HEK293 (cell line): ENCODE measurements around the gene IRS2.

ENCODE experiments used
- CTCF ChIA-PET: fragments of 350-600 bp; formaldehyde crosslinking; extraction: SDS; loops from one replicate; lab custom pipeline; 2021; ENCODE audit warnings: antibody characterized with exemption; lab: Yijun Ruan, JAX
- POLR2A ChIA-PET: fragments of 300-600 bp; formaldehyde crosslinking; extraction: SDS; loops from one replicate; lab custom pipeline; 2020; ENCODE audit warnings: antibody characterized with exemption, inconsistent platforms; lab: Yijun Ruan, JAX
- H3K27ac ChIP-seq: fragments of 200-500 bp; sonication (Bioruptor generic); 2 replicates; pipeline ENCODE4 v1.5.1; 2014; ENCODE audit warnings: low read depth, low read length, control low read depth, inconsistent platforms; ENCODE audit errors: extremely low read depth
- H3K36me3 ChIP-seq, 2 experiments: fragments of 200-500 bp in 1 of 2; sonication (Bioruptor generic) in 1 of 2; 1 replicate in 1 of 2; 2 replicates in 1 of 2; pipeline ENCODE4 v1.5.1; 2014 to 2017; ENCODE audit warnings: inconsistent platforms in 2 of 2, low read length in 2 of 2; ENCODE audit not compliant: control insufficient read depth in 2 of 2, insufficient read depth in 1 of 2
- H3K4me1 ChIP-seq: fragments of 200-500 bp; sonication (Bioruptor generic); 2 replicates; pipeline ENCODE4 v1.5.1; 2014; ENCODE audit warnings: mild to moderate bottlenecking, low read length, inconsistent platforms; ENCODE audit not compliant: control insufficient read depth, insufficient read depth
- H3K4me3 ChIP-seq: 2 replicates; pipeline ENCODE4 v1.5.1; 2011; ENCODE audit warnings: low read depth, mild to moderate bottlenecking, control low read depth, low read length, moderate library complexity
- H3K9me3 ChIP-seq: fragments of 200-500 bp; sonication (Bioruptor generic); 2 replicates; pipeline ENCODE4 v1.5.1; 2014; ENCODE audit warnings: low read depth, low read length, inconsistent platforms; ENCODE audit not compliant: control insufficient read depth, insufficient read depth
- BCL6B ChIP-seq: fragments of 450-650 bp; formaldehyde crosslinking; IDR thresholded peaks from 2 replicates; pipeline ENCODE4 v1.5.1; 2017; ENCODE audit warnings: missing biosample characterization, missing genetic modification characterization
- GLI2 ChIP-seq: fragments of 450-650 bp; formaldehyde crosslinking; IDR thresholded peaks from 2 replicates; pipeline ENCODE4; 2017; ENCODE audit warnings: missing biosample characterization, missing genetic modification characterization, low read depth, borderline replicate concordance
- GLIS2 ChIP-seq: fragments of 450-650 bp; formaldehyde crosslinking; IDR thresholded peaks from 2 replicates; pipeline ENCODE4 v1.5.1; 2016; ENCODE audit warnings: missing biosample characterization, missing genetic modification characterization
- IKZF3 ChIP-seq: fragments of 450-650 bp; IDR thresholded peaks from 2 replicates; pipeline ENCODE4 v1.5.0; 2018; ENCODE audit warnings: missing biosample characterization, mild to moderate bottlenecking, missing genetic modification characterization, moderate library complexity
- KLF7 ChIP-seq: fragments of 450-650 bp; formaldehyde crosslinking; IDR thresholded peaks from 2 replicates; pipeline ENCODE4 v1.5.1; 2016; ENCODE audit warnings: missing biosample characterization, missing genetic modification characterization, borderline replicate concordance
- MYNN ChIP-seq: fragments of 450-650 bp; formaldehyde crosslinking; IDR thresholded peaks from 2 replicates; pipeline ENCODE4 v1.5.1; 2016; ENCODE audit warnings: missing biosample characterization, missing genetic modification characterization, borderline replicate concordance
- SP3 ChIP-seq: fragments of 450-650 bp; formaldehyde crosslinking; IDR thresholded peaks from 2 replicates; pipeline ENCODE4 v1.5.1; 2016; ENCODE audit warnings: missing biosample characterization, missing genetic modification characterization
- ZBTB20 ChIP-seq: fragments of 450-650 bp; formaldehyde crosslinking; IDR thresholded peaks from 2 replicates; pipeline ENCODE4 v1.5.1; 2016; ENCODE audit warnings: missing biosample characterization, missing genetic modification characterization
- ZBTB7A ChIP-seq: fragments of 450-650 bp; formaldehyde crosslinking; IDR thresholded peaks from 2 replicates; pipeline ENCODE4 v1.5.1; 2016; ENCODE audit warnings: low read depth, missing biosample characterization, missing genetic modification characterization
- ZNF10 ChIP-seq: fragments of 450-650 bp; formaldehyde crosslinking; IDR thresholded peaks from 2 replicates; pipeline ENCODE4 v1.5.1; 2017; ENCODE audit warnings: missing biosample characterization, missing genetic modification characterization
- ZNF169 ChIP-seq: fragments of 450-650 bp; formaldehyde crosslinking; IDR thresholded peaks from 2 replicates; pipeline ENCODE4 v1.5.1; 2016; ENCODE audit warnings: missing biosample characterization, missing genetic modification characterization
- ZNF175 ChIP-seq: fragments of 450-650 bp; formaldehyde crosslinking; IDR thresholded peaks from 2 replicates; pipeline ENCODE4 v1.5.1; 2016; ENCODE audit warnings: missing biosample characterization, missing genetic modification characterization
- ZNF2 ChIP-seq: fragments of 450-650 bp; formaldehyde crosslinking; IDR thresholded peaks from 2 replicates; pipeline ENCODE4 v1.5.1; 2016; ENCODE audit warnings: missing biosample characterization, missing genetic modification characterization
- ZNF248 ChIP-seq: fragments of 450-650 bp; formaldehyde crosslinking; IDR thresholded peaks from 2 replicates; pipeline ENCODE4 v1.5.1; 2017; ENCODE audit warnings: missing biosample characterization, missing genetic modification characterization
- ZNF311 ChIP-seq: fragments of 450-650 bp; formaldehyde crosslinking; IDR thresholded peaks from 2 replicates; pipeline ENCODE4 v1.5.1; 2017; ENCODE audit warnings: missing biosample characterization, missing genetic modification characterization, borderline replicate concordance
- ZNF398 ChIP-seq: fragments of 450-650 bp; formaldehyde crosslinking; IDR thresholded peaks from 2 replicates; pipeline ENCODE4 v1.5.1; 2017; ENCODE audit warnings: missing biosample characterization, missing genetic modification characterization
- ZNF529 ChIP-seq: fragments of 450-650 bp; formaldehyde crosslinking; IDR thresholded peaks from 2 replicates; pipeline ENCODE4 v1.5.1; 2017; ENCODE audit warnings: missing genetic modification characterization, missing biosample characterization; ENCODE audit not compliant: insufficient replicate concordance
- ZNF548 ChIP-seq: fragments of 450-650 bp; formaldehyde crosslinking; IDR thresholded peaks from 2 replicates; pipeline ENCODE4 v1.5.1; 2016; ENCODE audit warnings: missing biosample characterization, missing genetic modification characterization
- ZNF639 ChIP-seq: fragments of 450-650 bp; formaldehyde crosslinking; IDR thresholded peaks from 2 replicates; pipeline ENCODE4 v1.5.1; 2016; ENCODE audit warnings: missing biosample characterization, missing genetic modification characterization
- ZNF658 ChIP-seq: fragments of 450-650 bp; formaldehyde crosslinking; IDR thresholded peaks from 2 replicates; pipeline ENCODE4; 2016; ENCODE audit warnings: missing biosample characterization, missing genetic modification characterization
- ZNF704 ChIP-seq: fragments of 450-650 bp; formaldehyde crosslinking; IDR thresholded peaks from 2 replicates; pipeline ENCODE4 v1.5.1; 2016; ENCODE audit warnings: missing biosample characterization, missing genetic modification characterization
- ZNF707 ChIP-seq: fragments of 450-650 bp; formaldehyde crosslinking; IDR thresholded peaks from 2 replicates; pipeline ENCODE4 v1.5.1; 2016; ENCODE audit warnings: missing biosample characterization, missing genetic modification characterization
- ZNF791 ChIP-seq: fragments of 450-650 bp; formaldehyde crosslinking; IDR thresholded peaks from 2 replicates; pipeline ENCODE4 v1.5.1; 2016; ENCODE audit warnings: missing biosample characterization, missing genetic modification characterization
- ZSCAN18 ChIP-seq: fragments of 450-650 bp; formaldehyde crosslinking; IDR thresholded peaks from 2 replicates; pipeline ENCODE4 v1.5.1; 2016; ENCODE audit warnings: missing biosample characterization, missing genetic modification characterization

IRS2 gene

GRCh38 chr13:109728791-109729731 lies 57.3 kb downstream of the IRS2 start:
- ChIA-PET CTCF (interaction anchor here (0.7 kb wide), 1 partner anchor 13 kb away, joined by 3 read pairs; no protein-coding TSS in a partner anchor), POLR2A (no interaction called here)
- no peaks in the 10 kb centered on the region for H3K4me1 ChIP-seq

GRCh38 chr13:109728061-109728460 lies 58.3 kb downstream of the IRS2 start:
- H3K9me3 ChIP-seq, result no peaks in the 10 kb centered on the region
- no peaks in the 10 kb centered on the region for H3K36me3 ChIP-seq
- no peak overlapping the region for H3K27ac ChIP-seq
- TF ChIP-seq ZNF704 (no peak), ZNF529 (tag by site-specific recombination) (peak; percentile 85), ZNF169 (tag by site-specific recombination) (no peak)
- H3K4me1 ChIP-seq, result no peaks in the 10 kb centered on the region
- ChIA-PET CTCF (no interaction called here), POLR2A (no interaction called here)
- H3K4me3 ChIP-seq, result no peak overlapping the region

More at GRCh38 chr13:109728791-109729731, 57.3 kb downstream of the IRS2 start:
- TF ChIP-seq ZBTB7A (tag by site-specific recombination) (no peak), ZNF658 (tag by site-specific recombination) (no peak), BCL6B (tag by site-specific recombination) (no peak), GLI2 (tag by site-specific recombination) (no peak), ZNF10 (tag by site-specific recombination) (no peak), ZNF248 (no peak), GLIS2 (tag by site-specific recombination) (no peak), MYNN (no peak), ZNF2 (no peak), IKZF3 (tag by site-specific recombination) (no peak), ZNF175 (tag by site-specific recombination) (no peak), KLF7 (tag by site-specific recombination) (no peak)
- no peaks in the 10 kb centered on the region for H3K36me3 ChIP-seq
- H3K4me3 ChIP-seq, result no peak overlapping the region
- no peak overlapping the region for H3K27ac ChIP-seq
- H3K9me3 ChIP-seq, result no peaks in the 10 kb centered on the region

GRCh38 chr13:109727251-109727650 lies 59.1 kb downstream of the IRS2 start:
- no peak overlapping the region for H3K27ac ChIP-seq
- TF ChIP-seq ZSCAN18 (tag by site-specific recombination) (no peak), ZNF707 (tag by site-specific recombination) (no peak), ZNF311 (tag by site-specific recombination) (no peak), ZNF548 (no peak), SP3 (tag by site-specific recombination) (no peak), ZNF791 (tag by site-specific recombination) (no peak), ZNF398 (tag by site-specific recombination) (no peak), ZBTB20 (tag by site-specific recombination) (no peak), ZNF639 (no peak)

More at GRCh38 chr13:109727251-109727650, 59.1 kb downstream of the IRS2 start:
- ChIA-PET POLR2A (no interaction called here), CTCF (interaction anchor here (0.5 kb wide), 1 partner anchor 412 kb away, joined by 3 read pairs; no protein-coding TSS in a partner anchor)
- Histone ChIP-seq H3K4me3 (no peak overlapping the region), H3K4me1 (no peaks in the 10 kb centered on the region), H3K9me3 (no peaks in the 10 kb centered on the region), H3K36me3 (no peaks in the 10 kb centered on the region)
